Ishikawa (cell line): ENCODE results near the gene ACSL3.

Experiments
- CEBPB ChIP-seq: IDR thresholded peaks from 2 replicates; pipeline ENCODE4 v1.6.1; 2012
- CREB1 ChIP-seq: IDR thresholded peaks from 2 replicates; pipeline ENCODE4 v1.6.1; 2012; ENCODE audit warnings: low read depth
- EGR1 ChIP-seq: IDR thresholded peaks from 2 replicates; pipeline ENCODE4 v1.6.1; 2012
- EP300 ChIP-seq: IDR thresholded peaks from 2 replicates; pipeline ENCODE4 v1.6.1; 2012; ENCODE audit warnings: borderline replicate concordance
- FOXM1 ChIP-seq: IDR thresholded peaks from 2 replicates; pipeline ENCODE4 v1.6.1; 2012; ENCODE audit warnings: low read depth, borderline replicate concordance
- MAX ChIP-seq: IDR thresholded peaks from 2 replicates; pipeline ENCODE4 v1.6.1; 2012
- NFIC ChIP-seq: IDR thresholded peaks from 2 replicates; pipeline ENCODE4 v1.6.1; 2012
- RAD21 ChIP-seq: IDR thresholded peaks from 2 replicates; pipeline ENCODE4 v1.6.1; 2012; ENCODE audit warnings: low read depth
- TAF1 ChIP-seq: IDR thresholded peaks from 2 replicates; pipeline ENCODE4 v1.6.1; 2012; ENCODE audit warnings: low read depth, mild to moderate bottlenecking
- TCF12 ChIP-seq: IDR thresholded peaks from 2 replicates; pipeline ENCODE4 v1.6.1; 2012; ENCODE audit warnings: low read depth
- TEAD4 ChIP-seq: IDR thresholded peaks from 2 replicates; pipeline ENCODE4 v1.6.1; 2012
- YY1 ChIP-seq: IDR thresholded peaks from 2 replicates; pipeline ENCODE4 v1.6.1; 2012; ENCODE audit warnings: low read depth
- ZBTB7A ChIP-seq: IDR thresholded peaks from 2 replicates; pipeline ENCODE4 v1.6.1; 2012; ENCODE audit warnings: low read depth
- TF ChIP-seq, protein P1 (sequence below): IDR thresholded peaks from 2 replicates; pipeline ENCODE4 v1.6.1; 2012
- TF ChIP-seq, protein P2 (sequence below): IDR thresholded peaks from 2 replicates; pipeline ENCODE4 v1.6.1; 2012; ENCODE audit warnings: low read depth, mild to moderate bottlenecking

Gene ACSL3

GRCh38 chr2:222944971-222945740, 84.3 kb downstream of the ACSL3 start:
- TF ChIP-seq YY1 (no peak), CEBPB (no peak)

- TF ChIP-seq EGR1 (no peak), ZBTB7A (no peak), TEAD4 (no peak), FOXM1 (no peak)
Measured at GRCh38 chr2:222945887-222946286, 85.1 kb downstream of the ACSL3 start.

DNA sequence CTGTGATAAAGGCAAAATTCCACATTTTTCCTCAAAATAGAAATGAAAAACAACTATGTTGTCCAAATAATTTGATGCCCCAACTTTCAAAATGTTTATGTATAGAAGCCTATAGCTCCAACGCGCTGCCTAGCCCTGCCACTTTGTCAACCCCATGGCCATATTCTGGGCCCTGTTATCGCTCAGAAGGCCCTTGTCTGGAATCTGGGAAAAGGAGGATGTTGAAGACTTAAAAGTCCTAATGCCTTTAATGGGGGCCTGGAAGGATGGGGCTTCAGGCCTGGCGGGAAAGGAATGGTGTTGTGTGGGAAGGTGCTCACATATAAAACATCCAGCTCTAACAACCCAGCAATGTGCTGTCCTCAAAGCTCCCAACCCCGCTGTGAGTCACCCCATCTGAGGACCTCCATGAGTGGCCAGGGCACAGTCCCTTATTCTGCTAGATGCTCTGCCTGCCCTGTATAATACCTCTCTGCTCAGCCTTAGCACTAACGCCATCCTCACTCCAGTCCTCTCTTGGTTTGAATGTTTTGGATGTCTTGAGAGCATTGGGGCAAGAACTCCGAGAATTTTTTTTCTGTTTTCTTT, 86.0 kb downstream of the ACSL3 start:
- TF ChIP-seq FOXM1 (no peak), YY1 (no peak), CEBPB (no peak), TCF12 (no peak), EGR1 (no peak), EP300 (no peak), MAX (no peak), TAF1 (no peak), NFIC (no peak), ZBTB7A (no peak), CREB1 (no peak), TEAD4 (no peak), RAD21 (no peak)
- TF ChIP-seq, protein P1, sequence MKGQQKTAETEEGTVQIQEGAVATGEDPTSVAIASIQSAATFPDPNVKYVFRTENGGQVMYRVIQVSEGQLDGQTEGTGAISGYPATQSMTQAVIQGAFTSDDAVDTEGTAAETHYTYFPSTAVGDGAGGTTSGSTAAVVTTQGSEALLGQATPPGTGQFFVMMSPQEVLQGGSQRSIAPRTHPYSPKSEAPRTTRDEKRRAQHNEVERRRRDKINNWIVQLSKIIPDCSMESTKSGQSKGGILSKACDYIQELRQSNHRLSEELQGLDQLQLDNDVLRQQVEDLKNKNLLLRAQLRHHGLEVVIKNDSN, result no peak
- TF ChIP-seq, protein P2, sequence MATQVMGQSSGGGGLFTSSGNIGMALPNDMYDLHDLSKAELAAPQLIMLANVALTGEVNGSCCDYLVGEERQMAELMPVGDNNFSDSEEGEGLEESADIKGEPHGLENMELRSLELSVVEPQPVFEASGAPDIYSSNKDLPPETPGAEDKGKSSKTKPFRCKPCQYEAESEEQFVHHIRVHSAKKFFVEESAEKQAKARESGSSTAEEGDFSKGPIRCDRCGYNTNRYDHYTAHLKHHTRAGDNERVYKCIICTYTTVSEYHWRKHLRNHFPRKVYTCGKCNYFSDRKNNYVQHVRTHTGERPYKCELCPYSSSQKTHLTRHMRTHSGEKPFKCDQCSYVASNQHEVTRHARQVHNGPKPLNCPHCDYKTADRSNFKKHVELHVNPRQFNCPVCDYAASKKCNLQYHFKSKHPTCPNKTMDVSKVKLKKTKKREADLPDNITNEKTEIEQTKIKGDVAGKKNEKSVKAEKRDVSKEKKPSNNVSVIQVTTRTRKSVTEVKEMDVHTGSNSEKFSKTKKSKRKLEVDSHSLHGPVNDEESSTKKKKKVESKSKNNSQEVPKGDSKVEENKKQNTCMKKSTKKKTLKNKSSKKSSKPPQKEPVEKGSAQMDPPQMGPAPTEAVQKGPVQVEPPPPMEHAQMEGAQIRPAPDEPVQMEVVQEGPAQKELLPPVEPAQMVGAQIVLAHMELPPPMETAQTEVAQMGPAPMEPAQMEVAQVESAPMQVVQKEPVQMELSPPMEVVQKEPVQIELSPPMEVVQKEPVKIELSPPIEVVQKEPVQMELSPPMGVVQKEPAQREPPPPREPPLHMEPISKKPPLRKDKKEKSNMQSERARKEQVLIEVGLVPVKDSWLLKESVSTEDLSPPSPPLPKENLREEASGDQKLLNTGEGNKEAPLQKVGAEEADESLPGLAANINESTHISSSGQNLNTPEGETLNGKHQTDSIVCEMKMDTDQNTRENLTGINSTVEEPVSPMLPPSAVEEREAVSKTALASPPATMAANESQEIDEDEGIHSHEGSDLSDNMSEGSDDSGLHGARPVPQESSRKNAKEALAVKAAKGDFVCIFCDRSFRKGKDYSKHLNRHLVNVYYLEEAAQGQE, result no peak

GRCh38 chr2:222949073-222949472, 88.2 kb downstream of the ACSL3 start:
- no peak for TF ChIP-seq EGR1
- no peak for TF ChIP-seq YY1
- TF ChIP-seq, protein P2, result no peak
- no peak for TF ChIP-seq TEAD4
- TF ChIP-seq CEBPB, result no peak
- no peak for TF ChIP-seq TAF1
- TF ChIP-seq TCF12, result no peak
- no peak for TF ChIP-seq FOXM1
- TF ChIP-seq NFIC, result no peak
- TF ChIP-seq, protein P1, result no peak
- TF ChIP-seq CREB1, result no peak
- no peak for TF ChIP-seq RAD21
- TF ChIP-seq ZBTB7A, result no peak
- no peak for TF ChIP-seq EP300
- no peak for TF ChIP-seq MAX

DNA sequence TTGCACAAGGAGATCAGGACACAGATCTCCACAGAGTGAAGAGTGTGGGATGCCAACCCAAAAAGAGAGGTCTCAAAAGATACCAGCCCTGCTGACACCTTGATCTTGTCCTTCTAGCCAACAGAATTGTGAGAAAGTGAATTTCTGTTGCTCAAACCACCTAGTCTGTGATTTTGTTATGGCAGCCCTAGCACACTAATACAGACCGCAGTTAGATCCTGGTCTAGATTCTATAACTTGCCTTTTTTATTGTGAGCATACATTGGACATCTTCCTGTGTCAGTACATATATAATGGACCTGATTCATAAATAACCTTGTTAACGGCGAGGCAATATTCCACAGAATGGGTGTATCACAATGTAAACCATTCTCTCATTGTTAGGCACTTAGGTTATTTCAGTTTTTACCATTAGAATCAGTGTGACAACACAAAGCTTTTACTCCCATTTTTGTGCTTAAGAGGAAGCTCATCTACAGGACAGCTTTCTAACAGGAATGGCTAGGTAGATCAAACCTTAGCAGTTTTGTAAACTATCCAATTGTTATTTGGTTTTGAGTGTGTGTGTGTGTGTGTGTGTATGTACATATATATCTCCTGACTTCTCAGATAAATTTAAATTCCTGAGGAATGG, 89.0 kb downstream of the ACSL3 start:
- TF ChIP-seq, protein P1, result no peak
- no peak for TF ChIP-seq NFIC
- TF ChIP-seq TEAD4, result no peak
- no peak for TF ChIP-seq RAD21
- TF ChIP-seq CEBPB, result no peak
- TF ChIP-seq, protein P2, result no peak
- TF ChIP-seq EP300, result no peak
- TF ChIP-seq TAF1, result no peak
- no peak for TF ChIP-seq MAX
- no peak for TF ChIP-seq YY1
- no peak for TF ChIP-seq CREB1
